Measurements from ENCODE around the gene SEMA3A.
"Not testable (repeated sequence)": the region's sequence is repeated elsewhere in the genome, so short reads cannot be mapped to it uniquely, and the experiment has no call there.

SEMA3A gene

DNA sequence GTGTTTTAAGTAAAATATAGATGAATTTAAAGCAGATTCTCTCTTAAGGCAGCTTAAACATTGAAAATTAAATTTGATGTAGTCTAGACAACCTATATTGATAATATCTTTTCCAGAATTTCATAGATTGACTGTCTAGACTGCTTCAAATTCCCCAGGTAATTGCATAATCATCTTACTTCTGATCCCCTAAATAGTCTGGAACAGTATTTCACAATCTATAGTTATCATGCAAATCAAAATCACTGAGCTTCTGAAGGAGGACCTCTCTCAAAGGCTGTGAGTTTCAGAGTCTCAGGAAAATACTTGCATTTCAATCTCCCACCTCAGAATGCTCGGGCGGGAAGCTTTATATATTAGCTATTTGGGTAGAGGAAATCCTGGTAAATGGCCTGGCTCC is 87.3 kb downstream of the SEMA3A start:
- no peak for DNase-seq

DNA sequence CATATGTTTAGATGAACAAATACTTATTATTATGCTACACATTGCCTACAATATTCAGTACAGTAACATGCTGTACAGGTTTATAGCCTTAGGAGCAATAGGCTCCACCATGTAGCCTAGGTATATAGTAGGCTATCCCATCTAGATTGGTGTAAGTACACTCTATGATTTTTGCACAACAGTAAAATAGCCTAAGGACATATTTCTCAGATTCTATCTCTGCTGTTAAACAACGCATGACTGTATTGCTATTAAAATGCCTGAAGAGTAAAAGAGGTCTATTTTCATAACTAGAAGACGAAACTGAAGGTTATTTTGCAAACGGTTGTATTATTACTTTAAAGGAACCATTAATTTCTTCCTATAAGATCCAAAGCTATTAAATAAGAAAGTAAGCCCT is 88.3 kb downstream of the SEMA3A start:
- DNase-seq: no peak

DNA sequence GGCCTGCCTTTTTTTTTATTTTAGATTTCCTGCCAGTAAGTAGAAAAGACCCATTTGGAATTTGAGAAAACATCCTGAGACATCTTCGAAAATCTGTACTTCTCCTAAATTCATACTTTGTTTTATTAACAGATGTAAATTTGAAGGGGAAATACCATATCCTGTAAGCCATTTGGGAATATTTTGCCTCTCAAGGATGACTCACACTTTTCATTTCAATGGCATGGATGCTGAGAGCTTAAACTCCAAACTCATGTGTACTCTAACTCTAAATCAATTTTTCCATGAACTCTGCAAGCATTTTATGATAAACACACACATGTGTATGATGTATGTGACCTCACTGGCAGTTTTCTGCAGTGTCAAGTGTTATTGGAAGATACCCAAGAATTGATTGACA is 89.0 kb downstream of the SEMA3A start:
- no peak for DNase-seq

DNA sequence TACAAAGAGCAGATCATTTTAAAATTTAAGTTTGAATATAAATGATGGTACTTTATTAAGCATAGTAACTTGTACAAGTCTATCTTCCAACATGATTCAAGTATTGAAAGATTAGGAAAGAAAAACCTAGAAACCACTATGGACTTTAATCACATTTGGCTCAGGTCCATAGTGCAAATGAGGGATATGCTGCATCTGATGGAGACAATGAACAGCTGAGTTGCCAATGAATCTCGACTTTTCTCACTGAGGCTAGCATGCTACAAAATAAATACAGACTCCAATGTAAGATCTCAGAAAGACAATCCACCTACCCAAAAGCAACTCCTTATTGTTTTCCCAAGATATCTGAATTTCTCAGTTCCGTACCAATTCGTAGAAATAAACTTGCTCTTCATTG is 89.8 kb downstream of the SEMA3A start:
- DNase-seq: no peak

DNA sequence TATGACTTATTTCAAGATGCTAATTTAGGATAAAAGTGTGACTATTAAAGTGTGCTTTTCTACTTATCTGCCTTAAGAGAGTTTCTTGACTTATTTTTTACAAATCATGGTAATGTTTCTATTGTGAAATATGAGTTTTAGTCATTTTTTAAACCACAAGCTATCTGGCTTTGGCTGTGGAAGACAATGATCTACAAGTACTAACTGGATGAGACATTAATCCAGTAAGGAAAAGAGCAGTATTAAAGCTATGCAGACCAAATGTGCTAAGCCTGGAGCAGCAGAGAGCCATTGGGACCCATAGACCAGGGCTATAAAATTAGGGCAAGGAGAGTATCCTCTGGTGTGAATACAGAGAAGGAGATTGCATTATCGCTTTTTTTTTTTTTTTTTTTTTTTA is 92.4 kb downstream of the SEMA3A start:
- DNase-seq: no peak

DNA sequence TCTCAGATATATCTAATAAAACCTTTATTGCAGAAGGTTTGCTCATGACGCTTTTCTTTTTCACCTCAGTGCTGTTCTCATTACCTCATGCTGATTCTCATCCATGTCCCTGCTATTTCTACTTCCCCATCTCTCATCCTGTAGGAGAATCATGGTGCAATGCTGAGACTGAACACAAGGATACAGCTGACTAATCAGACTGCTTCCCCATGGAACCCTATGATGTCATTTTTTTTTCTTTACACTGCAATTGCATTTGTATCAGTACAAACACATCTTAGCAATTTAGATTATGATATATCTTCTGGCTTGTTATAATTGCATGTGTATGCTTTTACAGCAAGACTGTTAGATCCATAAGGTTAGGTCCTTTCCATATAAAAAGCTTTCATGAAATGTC is 93.7 kb downstream of the SEMA3A start:
- DNase-seq: no peak

DNA sequence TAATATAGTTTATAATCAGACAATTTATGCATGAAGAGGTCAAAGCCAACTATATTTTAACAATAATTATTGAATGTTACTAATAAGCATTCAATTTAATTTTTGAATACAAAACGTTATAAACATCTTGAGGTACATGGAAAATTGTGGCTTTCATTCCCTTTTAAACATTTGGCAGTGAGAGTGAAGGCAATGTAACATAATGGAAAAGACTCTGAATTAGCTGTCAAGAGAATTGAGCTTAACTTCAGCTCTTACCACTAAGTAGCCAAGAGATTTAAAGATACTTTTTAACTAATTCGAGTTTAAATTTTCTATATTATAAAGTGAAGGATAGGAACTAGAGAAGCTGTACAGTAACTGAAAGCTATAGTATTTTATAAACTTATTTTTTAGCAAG is 98.6 kb downstream of the SEMA3A start:
- DNase-seq: no peak

DNA sequence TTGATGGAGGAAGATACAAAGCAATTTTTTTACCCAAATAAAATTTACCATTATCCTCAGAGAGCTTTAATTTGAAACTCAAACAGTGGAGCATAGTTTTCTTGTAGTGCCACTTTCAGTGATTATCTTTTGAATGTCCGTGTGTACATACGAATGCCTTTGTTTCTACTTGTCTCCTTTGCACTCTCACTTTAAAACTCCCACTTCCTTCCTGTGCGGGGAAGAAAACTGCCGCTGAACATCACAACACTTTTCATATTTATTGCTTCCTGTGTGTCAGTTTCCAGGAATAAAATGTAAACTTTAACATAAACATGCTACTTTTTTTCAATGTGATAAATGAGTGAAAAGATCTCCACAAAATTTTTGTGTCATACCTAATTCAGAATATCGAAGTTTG is 102.4 kb downstream of the SEMA3A start:
- DNase-seq: no peak

DNA sequence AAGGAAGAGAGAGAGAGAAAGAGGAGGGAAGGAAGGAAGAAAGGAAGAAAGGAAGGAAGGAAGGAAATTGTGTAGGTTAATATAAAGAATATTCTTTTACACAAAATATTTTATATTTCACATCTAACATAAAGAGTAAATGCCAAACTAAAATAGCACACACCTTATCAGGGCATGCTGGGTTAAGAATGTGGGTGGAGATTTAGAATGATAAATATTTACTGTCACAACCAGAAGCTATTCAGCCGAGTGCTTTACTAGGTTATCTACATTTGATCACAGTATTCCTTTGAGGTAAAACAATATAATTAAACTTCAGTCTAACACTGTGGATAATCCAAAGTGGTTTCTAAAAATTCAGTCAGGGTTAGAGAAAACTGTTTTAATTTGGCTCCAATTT is 103.3 kb downstream of the SEMA3A start:
- DNase-seq: no peak

DNA sequence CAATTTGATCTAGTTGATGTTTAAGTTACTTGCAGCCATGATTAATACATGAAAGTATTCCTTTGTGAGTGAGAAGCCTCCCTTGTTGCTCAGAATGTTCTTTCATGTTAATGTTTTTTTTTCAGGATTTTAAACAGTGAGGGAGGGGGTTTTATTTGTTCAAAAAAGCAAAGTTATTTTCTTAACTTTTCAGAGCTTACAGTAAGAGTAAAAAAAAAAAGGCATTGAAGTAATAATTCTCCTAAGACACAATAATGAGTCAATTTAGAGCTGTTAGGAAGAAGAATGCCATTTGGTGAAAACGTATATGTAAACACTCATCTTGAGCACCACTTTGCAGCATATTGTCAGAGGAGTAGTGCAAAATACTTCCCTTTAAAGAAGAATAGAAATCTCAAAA is 105.8 kb downstream of the SEMA3A start:
- DNase-seq: no peak

DNA sequence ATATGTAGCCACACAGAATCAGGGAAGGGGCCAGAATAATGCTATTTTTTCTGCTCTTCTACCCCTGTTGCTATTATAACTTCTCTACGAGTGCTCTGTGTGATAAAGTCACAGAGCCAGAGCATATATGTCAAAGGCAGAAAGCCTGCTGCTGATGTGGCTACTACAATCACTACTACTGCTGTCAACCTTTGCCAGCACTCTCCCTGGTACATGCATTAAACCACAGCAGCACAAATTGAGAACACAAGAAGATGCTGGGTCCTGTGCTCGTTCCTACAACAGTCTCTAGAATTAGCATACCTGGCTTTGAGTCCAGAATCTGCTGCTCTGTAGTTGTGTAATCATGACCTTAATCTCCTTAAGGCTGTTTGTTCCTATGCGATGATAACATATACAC is 108.6 kb downstream of the SEMA3A start:
- no peak for DNase-seq

DNA sequence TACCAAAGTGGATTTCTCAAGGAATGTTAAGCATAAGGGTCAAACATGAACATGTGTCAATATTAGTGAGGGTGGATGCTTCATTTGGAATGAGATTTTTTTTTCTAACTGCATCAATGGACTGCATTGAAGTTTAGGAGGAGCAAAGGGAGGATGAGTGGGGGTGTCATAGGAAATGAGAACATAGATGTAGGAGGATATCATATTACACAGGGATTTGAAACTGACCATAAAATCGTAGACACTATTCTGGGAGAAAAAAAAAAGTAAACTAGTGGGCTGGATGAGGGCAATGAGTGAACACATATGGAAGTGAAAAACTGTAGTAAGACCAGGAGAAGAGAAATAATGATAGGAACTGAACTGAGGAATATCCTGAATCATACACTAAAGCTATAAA is 109.4 kb downstream of the SEMA3A start:
- DNase-seq: no peak

DNA sequence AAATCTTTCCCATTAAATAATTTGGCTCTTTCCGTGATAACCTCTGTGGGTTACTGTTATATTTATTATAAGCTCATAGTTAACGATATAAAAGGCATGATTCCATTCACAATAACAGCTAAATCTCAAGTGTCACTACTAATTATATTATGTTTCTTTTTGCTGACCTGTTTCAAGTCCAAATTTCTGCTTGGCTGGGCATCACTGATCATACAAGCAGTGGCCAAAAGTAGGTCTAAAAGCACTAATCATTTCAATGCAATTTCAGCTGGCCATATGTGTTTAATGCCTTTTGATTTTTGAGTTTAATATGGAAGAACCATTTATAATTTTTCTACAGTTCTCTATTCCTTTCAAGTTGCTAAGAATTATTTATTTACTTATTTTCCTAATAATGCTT is 110.7 kb downstream of the SEMA3A start:
- no peak for DNase-seq

DNA sequence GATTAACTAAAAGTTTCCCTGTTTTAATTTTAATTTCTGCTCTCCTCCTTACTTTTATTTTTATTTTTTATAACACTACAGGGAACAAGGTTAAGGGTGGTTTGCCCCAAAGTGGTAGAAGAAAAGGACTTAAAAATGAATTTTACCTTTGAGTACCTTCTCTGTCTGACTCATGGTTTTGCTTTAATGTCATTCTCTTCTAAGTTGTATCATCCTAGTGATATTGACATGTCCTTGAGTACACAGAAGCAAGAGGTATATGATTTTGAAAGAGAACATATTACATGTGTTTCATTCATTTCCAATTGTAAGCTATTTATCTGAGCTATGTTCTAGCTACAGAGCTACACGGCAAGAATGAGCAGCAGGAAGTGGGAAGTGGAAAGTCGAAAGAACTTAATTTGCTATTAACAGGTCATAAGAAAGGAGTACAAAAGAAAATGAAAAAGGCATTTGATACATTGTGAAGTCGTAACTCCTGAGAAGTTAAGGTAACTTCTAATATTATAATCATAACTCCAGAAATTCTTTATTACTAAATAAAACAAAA is 112.5 kb downstream of the SEMA3A start:
- DNase-seq: no peak

DNA sequence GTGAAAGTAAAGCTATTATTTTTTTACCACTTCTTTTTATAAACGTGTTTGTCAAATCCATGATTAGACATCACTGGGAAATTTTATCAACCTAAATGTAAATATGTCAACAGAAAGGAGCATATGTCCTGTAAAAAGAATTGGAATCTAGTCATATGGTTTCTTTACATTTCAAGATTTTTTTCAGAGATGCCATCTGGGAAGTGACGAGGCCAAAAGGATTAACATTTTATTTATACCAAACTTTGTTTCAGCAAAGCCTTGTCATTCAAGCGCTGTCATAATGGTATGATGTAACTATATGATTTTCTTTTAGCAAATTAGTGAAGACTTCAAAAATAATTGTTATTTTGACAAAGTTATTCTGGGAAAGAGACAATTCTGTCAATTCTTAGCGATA is 117.3 kb downstream of the SEMA3A start:
- DNase-seq: no peak

DNA sequence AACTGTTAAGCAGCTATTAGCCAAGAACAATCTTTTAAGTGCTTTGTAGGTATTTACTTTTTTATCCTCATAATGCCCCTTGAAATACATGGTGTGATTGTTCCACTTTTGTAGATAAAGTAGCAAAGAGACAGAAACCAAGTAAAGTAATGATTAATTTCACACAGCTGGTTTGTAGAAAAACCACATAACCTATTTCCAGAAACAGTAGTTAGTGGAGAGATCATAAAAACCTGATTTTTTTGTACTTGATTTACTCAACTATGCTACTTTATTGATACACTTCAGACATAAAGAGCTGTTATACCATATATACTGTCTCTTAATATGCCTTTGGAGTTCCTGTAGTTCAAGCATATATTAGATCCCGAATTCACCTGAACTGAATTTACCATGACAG is 118.4 kb downstream of the SEMA3A start:
- DNase-seq: no peak

DNA sequence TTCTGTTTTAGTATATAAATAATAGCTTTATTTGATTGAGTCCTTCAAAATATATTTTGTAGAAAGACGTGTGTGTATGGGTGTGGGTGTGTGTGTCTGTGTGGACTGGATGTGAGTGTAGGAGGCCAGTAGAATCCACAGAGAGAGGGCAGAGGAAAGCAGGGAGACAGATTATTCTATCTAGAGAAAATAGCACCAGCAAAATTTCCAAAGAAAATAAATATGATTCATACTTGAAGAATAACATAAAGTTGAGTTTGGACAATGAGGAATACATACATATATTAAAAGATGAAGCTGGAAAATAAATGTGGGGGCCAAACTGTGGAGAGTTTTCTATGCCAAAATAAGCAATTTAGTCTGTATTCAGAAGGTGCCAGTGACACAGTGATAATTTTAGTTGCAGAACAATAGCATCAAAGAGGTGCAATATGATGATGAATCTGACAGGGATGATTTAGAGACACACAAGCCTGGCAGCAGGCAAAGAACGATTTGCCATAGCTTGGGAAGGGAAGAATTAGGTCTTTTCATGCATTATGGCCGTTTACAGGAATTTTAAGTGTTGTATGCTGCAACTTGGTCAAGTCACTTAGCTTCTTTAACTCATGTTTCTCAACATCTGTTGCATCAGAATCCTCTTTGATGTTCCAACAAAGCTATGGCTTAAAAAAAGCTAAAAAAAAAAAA is 121.3 kb downstream of the SEMA3A start:
- no peak for DNase-seq

DNA sequence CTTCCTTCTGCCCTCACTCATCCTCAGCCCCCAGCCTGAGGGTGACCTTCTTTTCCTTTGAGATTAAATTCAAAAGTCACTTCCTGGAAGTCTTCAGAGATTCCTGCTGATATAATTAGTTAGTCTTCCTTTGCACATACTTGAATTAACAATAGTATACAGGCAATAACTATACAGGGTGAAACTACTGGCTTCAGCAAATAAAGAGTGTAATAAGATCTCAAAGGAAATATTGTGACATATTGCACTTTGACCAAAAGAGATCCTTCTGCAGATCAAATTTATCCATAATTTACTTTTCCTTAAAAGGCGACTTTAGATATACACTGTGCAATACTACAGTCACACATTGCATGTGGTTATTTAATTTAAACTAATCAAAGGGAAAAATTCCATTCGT is 123.8 kb downstream of the SEMA3A start:
- DNase-seq: no peak

DNA sequence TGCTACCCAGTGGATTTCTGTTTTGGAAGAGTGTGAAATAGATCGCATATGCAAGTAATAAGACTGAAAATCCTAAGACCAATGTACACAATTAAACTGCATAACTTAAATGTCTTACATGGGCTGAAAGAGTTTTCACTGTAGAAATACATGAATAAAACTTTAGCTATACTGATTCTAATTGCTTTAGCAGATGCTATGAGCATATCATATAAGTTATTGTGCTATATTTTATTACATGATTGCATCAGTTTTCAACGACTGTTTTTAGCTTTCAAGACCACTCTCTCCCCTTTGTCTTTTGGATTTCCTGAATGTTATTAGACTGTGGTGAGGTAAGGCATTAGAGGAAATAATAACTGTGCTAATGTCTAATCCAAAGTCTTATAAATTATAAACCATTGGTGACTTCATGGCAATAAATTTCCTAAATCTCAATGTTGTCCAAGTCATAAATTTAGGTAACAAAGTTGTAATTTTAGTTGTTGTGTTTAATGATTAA is 124.5 kb downstream of the SEMA3A start:
- no peak for DNase-seq

DNA sequence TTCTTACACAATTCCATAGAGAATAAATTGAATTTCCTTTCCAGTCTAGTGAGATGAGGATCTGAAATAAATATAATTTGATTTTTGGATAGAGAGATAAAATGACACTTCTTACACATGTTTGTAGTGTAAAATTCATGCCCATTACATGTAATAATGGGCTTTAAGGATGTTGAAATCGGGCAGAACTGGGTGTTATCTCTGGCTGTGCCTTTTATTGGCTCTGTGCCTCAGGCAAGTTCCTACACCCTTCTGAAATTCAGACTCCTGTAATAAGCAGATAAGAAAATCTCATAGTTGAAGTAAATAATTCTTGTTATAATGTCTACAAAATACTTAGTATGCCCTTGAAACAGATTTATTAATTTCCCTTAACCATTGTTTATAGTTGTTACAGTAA is 125.6 kb downstream of the SEMA3A start:
- no peak for DNase-seq

DNA sequence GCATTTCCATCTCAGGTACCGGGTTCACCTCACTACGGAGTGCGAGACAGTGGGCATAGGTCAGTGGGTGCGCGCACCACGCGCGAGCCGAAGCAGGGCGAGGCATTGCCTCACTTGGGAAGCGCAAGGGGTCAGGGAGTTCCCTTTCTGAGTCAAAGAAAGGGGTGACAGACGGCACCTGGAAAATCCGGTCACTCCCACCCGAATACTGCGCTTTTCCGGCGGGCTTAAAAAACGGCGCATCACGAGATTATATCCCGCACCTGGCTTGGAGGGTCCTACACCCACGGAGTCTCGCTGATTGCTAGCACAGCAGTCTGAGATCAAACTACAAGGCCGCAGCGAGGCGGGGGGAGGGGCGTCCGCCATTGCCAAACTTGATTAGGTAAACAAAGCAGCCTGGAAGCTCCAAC is 132.1 kb downstream of the SEMA3A start:
- DNase-seq: not testable (repeated sequence)

DNA sequence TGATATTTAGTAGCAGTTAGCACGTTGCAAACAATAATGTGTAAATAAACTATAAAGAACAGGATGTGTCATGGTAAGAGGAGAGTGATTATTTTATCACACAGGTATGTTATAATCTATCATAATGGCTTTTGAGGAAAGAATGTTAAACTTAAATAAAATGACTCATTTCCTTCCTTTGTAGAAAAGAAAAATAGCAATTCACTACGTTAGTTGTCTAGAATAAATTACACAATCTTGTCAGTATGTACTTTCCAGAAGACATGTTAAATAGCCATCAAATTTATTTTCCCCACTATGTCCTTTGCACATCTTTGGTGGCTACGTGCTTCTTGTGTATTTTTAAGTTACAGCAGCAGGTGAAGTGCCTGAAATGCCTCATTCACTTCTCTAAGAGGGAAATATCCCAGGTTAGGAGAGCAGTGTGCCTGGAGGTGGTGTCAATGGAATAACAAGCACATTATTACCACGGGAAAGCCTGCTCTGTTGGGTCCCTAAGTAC is 133.8 kb downstream of the SEMA3A start:
- no peak for DNase-seq

DNA sequence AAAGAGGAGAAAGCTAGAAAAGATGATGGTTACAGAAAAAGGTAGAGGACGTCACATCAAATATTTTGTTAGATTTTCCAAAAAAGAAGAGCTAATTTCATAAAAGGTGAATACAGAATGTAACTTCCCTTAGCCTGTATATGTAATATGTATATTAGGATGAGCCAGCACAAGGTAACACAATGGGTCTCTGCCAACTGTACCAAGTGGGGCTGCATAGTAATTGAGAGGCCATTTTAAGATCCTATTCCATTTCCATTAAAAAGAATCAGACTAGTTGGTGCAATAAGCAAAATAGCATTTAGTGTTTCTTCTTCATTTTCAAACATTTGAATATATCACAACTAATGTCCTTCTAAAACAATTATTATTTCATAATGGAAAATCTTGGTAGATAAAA is 134.6 kb downstream of the SEMA3A start:
- DNase-seq: no peak

DNA sequence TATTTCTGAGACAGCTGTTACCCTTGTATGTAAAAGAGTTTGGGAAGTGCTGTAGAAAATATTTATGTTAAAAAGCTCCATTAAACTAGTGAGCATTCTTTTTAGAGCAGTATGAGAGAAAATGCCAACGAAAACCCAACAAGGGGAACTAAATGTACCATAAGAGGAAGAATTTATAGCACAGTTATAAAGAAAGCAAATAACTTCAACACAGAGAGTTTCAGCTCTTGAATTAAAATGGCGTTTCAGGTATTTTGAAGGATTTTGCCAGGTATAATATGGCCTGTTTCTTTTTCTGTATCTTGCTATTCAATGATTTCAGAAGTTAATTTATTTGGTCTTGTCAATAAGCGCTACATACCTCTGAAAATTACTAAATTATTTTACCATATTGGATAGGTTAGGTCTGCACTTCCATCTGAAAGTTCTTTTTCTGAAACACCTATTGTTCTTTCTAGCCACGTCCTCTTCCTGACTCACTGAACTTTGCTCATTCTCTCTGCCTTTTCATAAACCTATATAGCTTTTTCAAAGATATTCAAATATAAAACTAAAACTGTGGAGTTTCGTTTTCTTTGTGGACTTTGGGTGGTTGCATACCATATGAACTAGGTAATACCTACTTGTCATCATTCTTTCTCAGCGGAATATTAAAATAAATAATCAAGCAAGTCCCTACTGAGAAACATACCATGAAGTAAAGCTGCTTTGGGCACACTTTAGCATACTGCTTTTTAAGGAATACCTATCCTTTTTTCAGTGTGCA is 136.1 kb downstream of the SEMA3A start:
- DNase-seq: no peak

Data from NCI-H187 treated with DMSO at 0.1 percent for 48 hours (cell line).